ENCODE measurements around the gene PPP1R13B.

DNA sequence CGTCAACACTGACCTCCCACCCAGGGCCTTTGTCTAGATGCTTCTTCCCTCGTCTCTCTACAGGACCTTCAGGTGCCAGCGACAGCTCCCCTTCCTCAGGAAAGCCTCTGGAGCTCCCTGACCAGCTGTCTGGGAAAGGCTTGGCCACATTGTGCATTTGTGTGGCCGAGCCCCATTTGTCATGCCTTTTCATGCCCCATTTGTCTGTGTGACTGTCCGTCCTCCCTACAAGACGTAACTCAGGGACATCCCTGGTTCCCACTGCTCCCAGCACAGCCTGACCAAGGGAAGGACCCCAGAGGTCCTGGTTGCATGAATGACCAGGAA is 107.9 kb downstream of the PPP1R13B start:
- TF ChIP-seq, protein P1, sequence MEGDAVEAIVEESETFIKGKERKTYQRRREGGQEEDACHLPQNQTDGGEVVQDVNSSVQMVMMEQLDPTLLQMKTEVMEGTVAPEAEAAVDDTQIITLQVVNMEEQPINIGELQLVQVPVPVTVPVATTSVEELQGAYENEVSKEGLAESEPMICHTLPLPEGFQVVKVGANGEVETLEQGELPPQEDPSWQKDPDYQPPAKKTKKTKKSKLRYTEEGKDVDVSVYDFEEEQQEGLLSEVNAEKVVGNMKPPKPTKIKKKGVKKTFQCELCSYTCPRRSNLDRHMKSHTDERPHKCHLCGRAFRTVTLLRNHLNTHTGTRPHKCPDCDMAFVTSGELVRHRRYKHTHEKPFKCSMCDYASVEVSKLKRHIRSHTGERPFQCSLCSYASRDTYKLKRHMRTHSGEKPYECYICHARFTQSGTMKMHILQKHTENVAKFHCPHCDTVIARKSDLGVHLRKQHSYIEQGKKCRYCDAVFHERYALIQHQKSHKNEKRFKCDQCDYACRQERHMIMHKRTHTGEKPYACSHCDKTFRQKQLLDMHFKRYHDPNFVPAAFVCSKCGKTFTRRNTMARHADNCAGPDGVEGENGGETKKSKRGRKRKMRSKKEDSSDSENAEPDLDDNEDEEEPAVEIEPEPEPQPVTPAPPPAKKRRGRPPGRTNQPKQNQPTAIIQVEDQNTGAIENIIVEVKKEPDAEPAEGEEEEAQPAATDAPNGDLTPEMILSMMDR (conservative IDR thresholded peaks at IDR 0.05; ENCODE audit: low read length), result no peak
- no peak for TF ChIP-seq EZH2phosphoT487 (IDR thresholded peaks at IDR 0.05; ENCODE audit: borderline replicate concordance, low read depth, low read length)
